HL-60 (cell line): ENCODE results near the gene DVL1.
A peak's percentile ranks its signal among the peaks of the same experiment; 100 is the strongest.

Experiments used
- DNase-seq, 2 experiments: peaks; one replicate each; pipeline ENCODE4 v3.0.0-alpha.2; 2010 to 2020; ENCODE audit warnings: low read depth in 1 of 2, low spot score in 1 of 2
- H3K27ac ChIP-seq: fragments of 250-450 bp; sonication (Bioruptor Pico); replicated peaks from 2 replicates; pipeline ENCODE4 v1.5.1; 2020; ENCODE audit warnings: mild to moderate bottlenecking, moderate library complexity
- H3K27me3 ChIP-seq: fragments of 250-450 bp; sonication (Bioruptor Pico); 2 replicates; pipeline ENCODE4 v1.5.1; 2021; ENCODE audit warnings: mild to moderate bottlenecking, moderate library complexity; ENCODE audit not compliant: insufficient read depth, poor library complexity, severe bottlenecking
- H3K4me3 ChIP-seq: replicated peaks from 2 replicates; pipeline ENCODE4 v1.5.1; 2011; ENCODE audit warnings: mild to moderate bottlenecking, control low read depth, low read length; ENCODE audit not compliant: insufficient read depth
- GABPA ChIP-seq: IDR thresholded peaks from 2 replicates; pipeline ENCODE4 v1.6.1; 2012; ENCODE audit warnings: low read depth
- POLR2AphosphoS5 ChIP-seq: IDR thresholded peaks from 2 replicates; pipeline ENCODE4 v1.6.1; 2012; ENCODE audit warnings: low read depth
- SPI1 ChIP-seq: IDR thresholded peaks from 2 replicates; pipeline ENCODE4 v1.6.1; 2012; ENCODE audit warnings: low read depth, mild to moderate bottlenecking, borderline replicate concordance
- TF ChIP-seq, protein P1 (sequence below): IDR thresholded peaks from one replicate; pipeline ENCODE4 v1.5.1; 2011; ENCODE audit warnings: low read length, control low read depth, inconsistent platforms; ENCODE audit not compliant: insufficient read depth
- TF ChIP-seq, protein P2 (sequence below): IDR thresholded peaks from 2 replicates; pipeline ENCODE4 v1.6.1; 2012; ENCODE audit warnings: low read depth; ENCODE audit not compliant: insufficient replicate concordance

The DVL1 gene

DNA sequence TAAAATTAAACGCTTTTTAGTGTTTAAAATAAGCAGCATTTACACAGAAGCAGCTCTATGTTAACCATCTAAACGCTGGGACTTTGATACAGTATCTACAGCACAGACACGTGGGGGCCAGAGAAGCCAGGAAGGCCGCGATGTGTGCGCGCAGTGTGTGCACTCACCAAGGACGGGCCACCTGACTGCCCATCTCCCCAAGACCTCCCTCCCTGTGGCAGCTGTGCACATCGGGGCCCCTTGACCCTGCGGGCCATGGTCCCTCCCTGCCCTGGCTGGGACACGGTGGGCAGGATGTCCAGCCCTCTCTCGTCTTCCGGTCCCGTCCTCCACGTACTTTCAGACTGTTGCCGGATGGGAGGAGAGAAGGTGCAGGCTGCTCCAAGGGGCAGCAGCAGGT, 13.9 kb downstream of the DVL1 start:
- no peak overlapping the region for H3K27ac ChIP-seq
- no peak overlapping the region for H3K4me3 ChIP-seq
- TF ChIP-seq POLR2AphosphoS5 (no peak), GABPA (no peak), SPI1 (no peak)
- TF ChIP-seq, protein P1, sequence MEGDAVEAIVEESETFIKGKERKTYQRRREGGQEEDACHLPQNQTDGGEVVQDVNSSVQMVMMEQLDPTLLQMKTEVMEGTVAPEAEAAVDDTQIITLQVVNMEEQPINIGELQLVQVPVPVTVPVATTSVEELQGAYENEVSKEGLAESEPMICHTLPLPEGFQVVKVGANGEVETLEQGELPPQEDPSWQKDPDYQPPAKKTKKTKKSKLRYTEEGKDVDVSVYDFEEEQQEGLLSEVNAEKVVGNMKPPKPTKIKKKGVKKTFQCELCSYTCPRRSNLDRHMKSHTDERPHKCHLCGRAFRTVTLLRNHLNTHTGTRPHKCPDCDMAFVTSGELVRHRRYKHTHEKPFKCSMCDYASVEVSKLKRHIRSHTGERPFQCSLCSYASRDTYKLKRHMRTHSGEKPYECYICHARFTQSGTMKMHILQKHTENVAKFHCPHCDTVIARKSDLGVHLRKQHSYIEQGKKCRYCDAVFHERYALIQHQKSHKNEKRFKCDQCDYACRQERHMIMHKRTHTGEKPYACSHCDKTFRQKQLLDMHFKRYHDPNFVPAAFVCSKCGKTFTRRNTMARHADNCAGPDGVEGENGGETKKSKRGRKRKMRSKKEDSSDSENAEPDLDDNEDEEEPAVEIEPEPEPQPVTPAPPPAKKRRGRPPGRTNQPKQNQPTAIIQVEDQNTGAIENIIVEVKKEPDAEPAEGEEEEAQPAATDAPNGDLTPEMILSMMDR: no peak
- TF ChIP-seq, protein P2, sequence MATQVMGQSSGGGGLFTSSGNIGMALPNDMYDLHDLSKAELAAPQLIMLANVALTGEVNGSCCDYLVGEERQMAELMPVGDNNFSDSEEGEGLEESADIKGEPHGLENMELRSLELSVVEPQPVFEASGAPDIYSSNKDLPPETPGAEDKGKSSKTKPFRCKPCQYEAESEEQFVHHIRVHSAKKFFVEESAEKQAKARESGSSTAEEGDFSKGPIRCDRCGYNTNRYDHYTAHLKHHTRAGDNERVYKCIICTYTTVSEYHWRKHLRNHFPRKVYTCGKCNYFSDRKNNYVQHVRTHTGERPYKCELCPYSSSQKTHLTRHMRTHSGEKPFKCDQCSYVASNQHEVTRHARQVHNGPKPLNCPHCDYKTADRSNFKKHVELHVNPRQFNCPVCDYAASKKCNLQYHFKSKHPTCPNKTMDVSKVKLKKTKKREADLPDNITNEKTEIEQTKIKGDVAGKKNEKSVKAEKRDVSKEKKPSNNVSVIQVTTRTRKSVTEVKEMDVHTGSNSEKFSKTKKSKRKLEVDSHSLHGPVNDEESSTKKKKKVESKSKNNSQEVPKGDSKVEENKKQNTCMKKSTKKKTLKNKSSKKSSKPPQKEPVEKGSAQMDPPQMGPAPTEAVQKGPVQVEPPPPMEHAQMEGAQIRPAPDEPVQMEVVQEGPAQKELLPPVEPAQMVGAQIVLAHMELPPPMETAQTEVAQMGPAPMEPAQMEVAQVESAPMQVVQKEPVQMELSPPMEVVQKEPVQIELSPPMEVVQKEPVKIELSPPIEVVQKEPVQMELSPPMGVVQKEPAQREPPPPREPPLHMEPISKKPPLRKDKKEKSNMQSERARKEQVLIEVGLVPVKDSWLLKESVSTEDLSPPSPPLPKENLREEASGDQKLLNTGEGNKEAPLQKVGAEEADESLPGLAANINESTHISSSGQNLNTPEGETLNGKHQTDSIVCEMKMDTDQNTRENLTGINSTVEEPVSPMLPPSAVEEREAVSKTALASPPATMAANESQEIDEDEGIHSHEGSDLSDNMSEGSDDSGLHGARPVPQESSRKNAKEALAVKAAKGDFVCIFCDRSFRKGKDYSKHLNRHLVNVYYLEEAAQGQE: no peak
- no peaks in the 10 kb centered on the region for H3K27me3 ChIP-seq
- no peak for DNase-seq

DNA sequence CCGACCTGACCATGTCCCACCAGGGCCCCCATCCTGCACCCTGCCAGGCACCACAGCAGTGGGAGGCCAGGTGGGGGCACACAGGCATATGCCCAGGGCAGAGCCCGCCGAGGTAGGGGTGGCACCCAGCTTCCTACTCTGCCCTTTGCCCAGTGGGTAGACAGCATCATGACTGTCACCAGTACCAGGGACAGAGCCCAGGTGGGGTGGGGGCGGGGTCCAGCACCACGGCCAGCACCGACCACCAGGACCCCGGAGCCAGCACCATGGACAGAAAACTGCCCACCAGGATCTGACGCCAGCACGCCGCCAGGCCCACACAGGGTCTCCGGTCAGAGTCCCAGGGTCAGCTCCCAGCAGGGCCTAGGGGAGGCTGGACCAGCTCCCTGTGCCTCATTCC, 14.4 kb downstream of the DVL1 start:
- no peak for DNase-seq
- H3K27me3 ChIP-seq: no peaks in the 10 kb centered on the region
- H3K27ac ChIP-seq: no peak overlapping the region
- TF ChIP-seq, protein P1: no peak
- TF ChIP-seq, protein P2: peak; percentile 92
- H3K4me3 ChIP-seq: no peak overlapping the region

DNA sequence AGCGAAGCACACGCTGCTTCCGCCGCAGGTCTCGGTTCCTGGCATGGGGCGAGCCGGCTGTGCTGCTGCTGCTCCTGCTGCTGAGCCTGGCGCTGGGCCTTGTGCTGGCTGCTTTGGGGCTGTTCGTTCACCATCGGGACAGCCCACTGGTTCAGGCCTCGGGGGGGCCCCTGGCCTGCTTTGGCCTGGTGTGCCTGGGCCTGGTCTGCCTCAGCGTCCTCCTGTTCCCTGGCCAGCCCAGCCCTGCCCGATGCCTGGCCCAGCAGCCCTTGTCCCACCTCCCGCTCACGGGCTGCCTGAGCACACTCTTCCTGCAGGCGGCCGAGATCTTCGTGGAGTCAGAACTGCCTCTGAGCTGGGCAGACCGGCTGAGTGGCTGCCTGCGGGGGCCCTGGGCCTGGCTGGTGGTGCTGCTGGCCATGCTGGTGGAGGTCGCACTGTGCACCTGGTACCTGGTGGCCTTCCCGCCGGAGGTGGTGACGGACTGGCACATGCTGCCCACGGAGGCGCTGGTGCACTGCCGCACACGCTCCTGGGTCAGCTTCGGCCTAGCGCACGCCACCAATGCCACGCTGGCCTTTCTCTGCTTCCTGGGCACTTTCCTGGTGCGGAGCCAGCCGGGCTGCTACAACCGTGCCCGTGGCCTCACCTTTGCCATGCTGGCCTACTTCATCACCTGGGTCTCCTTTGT, 15.5 kb downstream of the DVL1 start:
- TF ChIP-seq, protein P2: no peak
- TF ChIP-seq GABPA (no peak), POLR2AphosphoS5 (no peak; the same call in 1 of the 2 replicates), SPI1 (no peak)
- TF ChIP-seq, protein P1: no peak
- no peak overlapping the region for H3K4me3 ChIP-seq
- no peak for DNase-seq
- H3K27ac ChIP-seq: no peak overlapping the region
- H3K27me3 ChIP-seq: no peaks in the 10 kb centered on the region
